DND-41 (cell line): ENCODE results near the gene IBA57.

Source experiments
- CTCF ChIP-seq: IDR thresholded peaks from 2 replicates; pipeline ENCODE4 v1.5.1; 2012; ENCODE audit warnings: borderline replicate concordance, low read length, moderate library complexity, mild to moderate bottlenecking; ENCODE audit not compliant: poor library complexity, severe bottlenecking; ENCODE audit errors: extremely low read depth
- EZH2 ChIP-seq: IDR thresholded peaks from 3 replicates; pipeline ENCODE4 v1.6.1; 2012; ENCODE audit warnings: borderline replicate concordance, low read depth, mild to moderate bottlenecking, moderate library complexity, low read length, inconsistent platforms; ENCODE audit not compliant: severe bottlenecking

DNA sequence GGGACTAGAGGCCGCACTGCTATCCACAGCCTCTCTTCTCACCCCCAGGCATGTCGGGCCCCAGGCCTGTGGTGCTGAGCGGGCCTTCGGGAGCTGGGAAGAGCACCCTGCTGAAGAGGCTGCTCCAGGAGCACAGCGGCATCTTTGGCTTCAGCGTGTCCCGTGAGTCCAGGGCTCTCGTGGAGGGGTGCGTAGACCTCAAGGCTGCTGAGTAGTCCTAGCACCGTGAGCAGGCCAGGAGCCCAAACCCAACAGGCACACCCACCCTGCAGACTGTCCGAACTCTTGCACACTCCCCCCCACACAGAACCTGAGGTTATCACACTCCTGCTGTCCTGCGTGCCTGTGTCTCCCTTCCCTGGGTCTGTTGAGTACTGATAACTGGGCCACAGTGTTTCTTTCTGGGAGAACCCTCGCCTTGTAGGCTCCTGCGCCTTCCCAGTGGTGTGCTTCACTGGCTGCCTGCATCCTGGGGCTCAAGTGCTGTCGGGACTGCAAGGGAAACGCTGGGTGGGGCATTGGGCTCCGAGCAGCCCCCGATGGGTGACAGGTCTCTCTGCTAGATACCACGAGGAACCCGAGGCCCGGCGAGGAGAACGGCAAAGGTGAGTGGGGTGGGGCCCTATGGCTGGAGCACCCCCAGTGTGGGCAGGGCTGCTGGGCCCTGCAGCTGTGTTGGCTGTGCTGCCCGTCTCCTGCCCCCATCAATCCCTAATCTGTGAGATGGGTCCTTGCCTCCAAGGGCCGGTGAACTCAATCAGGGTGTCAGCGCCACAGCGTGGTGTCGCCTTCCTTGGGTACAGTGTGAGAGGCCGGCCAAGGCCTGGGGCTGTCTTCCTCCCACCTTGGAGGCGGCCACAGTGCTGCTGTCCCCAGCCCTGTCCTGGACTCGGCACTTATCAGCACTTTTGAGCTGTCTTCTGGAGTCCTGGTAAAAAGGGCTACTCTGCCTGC lies 19.9 kb upstream of the IBA57 start:
- no peak for TF ChIP-seq CTCF
- no peak for TF ChIP-seq EZH2
